ENCODE results near the gene MYMX.
A peak's percentile ranks its signal among the peaks of the same experiment; 100 is the strongest.

MYMX gene

DNA sequence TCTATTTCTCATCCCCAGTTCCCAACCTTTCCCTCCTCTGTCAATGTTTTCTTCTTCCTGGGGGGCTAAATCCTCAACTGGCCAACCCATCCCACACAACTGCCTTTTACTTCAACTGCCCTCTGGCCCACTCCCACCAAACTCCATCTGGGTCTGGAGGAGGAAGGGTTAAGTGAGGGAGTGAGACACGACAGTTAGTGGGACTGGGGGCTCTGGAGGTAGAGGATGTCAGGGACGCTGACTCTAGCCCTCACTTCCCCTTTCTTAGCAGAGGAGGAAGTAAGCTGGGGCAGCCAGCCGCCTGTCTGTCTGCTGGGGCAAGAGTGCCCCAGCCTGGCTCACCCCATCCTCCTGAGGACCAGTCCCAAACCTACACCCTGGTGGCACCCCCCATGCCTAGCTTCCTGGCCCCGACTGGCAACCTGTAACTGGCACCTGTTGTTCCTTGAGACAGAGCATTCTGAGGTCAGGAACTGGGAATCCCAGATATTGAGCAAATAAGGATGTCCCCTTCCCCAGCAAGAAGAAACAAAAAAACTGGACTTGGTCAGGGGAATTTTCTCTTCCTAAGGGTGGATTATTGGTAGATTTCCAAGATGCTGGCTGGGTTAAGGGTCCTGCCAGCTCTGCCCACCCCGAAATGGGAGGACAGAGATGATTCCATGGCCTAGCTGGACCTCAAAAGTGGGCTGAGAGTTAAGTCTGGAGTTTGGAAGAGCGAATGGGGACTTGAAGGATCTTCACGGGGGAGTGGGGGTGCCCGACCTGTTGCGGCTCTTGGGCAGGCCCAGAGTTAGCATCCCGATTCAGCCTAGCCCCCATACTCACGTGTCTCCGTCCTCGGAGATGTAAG, 47.7 kb downstream of the MYMX start:
- H3K4me3 ChIP-seq = peak overlapping the region; percentile 83
- peak overlapping the region; percentile 69 to 86 for H3K27ac ChIP-seq
- DNase-seq (ENCODE audit: low spot score) = no peak
- TF ChIP-seq, protein P1, sequence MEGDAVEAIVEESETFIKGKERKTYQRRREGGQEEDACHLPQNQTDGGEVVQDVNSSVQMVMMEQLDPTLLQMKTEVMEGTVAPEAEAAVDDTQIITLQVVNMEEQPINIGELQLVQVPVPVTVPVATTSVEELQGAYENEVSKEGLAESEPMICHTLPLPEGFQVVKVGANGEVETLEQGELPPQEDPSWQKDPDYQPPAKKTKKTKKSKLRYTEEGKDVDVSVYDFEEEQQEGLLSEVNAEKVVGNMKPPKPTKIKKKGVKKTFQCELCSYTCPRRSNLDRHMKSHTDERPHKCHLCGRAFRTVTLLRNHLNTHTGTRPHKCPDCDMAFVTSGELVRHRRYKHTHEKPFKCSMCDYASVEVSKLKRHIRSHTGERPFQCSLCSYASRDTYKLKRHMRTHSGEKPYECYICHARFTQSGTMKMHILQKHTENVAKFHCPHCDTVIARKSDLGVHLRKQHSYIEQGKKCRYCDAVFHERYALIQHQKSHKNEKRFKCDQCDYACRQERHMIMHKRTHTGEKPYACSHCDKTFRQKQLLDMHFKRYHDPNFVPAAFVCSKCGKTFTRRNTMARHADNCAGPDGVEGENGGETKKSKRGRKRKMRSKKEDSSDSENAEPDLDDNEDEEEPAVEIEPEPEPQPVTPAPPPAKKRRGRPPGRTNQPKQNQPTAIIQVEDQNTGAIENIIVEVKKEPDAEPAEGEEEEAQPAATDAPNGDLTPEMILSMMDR (IDR thresholded peaks at IDR 0.05) = no peak

DNA sequence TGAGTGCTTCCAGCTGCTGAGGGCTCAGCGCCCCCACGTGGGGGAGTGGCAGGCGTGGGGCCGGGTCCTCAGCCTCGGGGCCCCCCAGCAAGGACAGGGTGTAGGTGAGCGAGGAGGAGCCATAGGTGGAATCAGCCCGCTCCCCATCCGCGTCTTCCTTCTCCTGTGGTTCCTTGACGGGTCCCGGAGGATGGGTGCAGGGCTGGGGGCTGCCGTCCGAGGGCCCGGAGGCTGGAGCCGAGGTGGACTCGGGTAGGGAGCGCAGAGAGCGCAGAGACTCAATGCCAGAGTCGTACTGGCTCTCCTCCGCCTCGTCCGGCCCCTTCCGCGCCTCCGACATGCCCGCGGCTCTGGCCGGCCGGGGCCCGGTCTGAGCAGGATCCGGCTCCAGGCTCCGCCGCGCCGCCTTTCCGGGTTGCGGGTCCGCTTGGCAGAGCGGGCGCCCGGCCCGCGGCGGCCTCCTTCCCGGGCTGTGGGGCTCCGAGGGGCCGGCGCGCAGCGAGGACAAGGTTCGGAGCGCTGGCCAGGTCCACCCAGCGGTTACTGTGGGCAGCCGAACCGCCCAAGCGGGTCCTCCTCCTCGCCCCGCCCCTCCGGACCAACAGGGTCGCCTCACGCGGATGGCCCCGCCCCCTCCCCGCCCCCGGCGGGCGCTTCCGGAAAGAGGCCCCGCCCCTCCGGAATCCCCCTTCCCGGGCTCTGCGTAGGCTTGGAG, 48.4 kb downstream of the MYMX start, which contains the start of gene NFKBIE:
TSS of gene NFKBIE (minus strand) at position 545 of the 715 bp plus-strand sequence. CDS start at position 340, 205 bp downstream.
- peak within 1 kb of the TSS; percentile 83 for H3K4me3 ChIP-seq
- DNase-seq (ENCODE audit: low spot score) = peak; percentile 94
- H3K27ac ChIP-seq = peak within 1 kb of the TSS; percentile 69 to 86
- TF ChIP-seq, protein P1 (IDR thresholded peaks at IDR 0.05) = no peak

DNA sequence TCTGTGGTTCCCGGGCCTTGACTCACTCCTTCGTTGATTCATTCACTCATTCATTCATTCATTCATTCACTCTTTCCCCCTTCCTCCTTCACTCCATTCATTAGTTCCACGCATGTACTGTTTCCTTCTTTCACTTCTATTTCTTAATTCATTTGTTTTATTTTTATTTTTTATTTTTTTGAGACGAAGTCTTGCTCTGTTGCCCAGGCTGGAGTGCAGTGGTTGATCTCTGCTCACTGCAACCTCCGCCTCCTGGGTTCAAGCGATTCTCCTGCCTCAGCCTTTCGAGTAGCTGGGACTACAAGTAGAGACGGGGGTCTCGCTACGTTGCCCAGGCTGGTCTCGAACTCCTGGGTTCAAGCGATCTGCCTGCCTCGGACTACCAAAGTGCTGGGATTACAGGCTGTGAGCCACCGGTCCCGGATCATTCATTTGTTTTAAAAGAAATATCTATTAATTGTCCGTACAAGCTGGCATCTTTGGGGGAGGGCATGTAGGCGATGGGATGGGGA, 49.1 kb downstream of the MYMX start:
- no peak for DNase-seq (ENCODE audit: low spot score)
- Histone ChIP-seq H3K27ac (no peak overlapping the region), H3K4me3 (peak overlapping the region; percentile 83)
- TF ChIP-seq, protein P1 (IDR thresholded peaks at IDR 0.05) = no peak

DNA sequence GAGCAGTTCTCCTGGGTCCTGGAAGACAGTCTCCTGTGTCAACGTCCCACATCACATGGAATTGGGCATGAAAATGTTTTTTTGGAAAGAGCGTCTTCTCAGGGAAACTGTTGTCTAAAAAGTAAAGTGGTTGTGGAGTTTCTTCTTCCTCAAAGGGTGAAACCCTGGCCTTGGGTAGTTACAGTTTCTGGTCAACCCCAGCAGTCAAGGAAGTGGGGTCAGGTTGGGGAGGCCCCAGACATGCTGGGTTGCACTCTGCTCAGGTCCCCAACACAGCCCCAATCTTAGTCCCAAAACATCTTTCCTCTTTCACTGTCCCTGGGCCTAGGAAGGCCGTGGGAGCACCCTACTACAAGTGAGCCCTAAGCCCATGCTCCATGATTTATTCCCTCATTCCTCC, 49.6 kb downstream of the MYMX start:
- H3K4me3 ChIP-seq = no peak overlapping the region
- no peak for DNase-seq (ENCODE audit: low spot score)
- TF ChIP-seq, protein P1 (IDR thresholded peaks at IDR 0.05) = no peak
- no peak overlapping the region for H3K27ac ChIP-seq

DNA sequence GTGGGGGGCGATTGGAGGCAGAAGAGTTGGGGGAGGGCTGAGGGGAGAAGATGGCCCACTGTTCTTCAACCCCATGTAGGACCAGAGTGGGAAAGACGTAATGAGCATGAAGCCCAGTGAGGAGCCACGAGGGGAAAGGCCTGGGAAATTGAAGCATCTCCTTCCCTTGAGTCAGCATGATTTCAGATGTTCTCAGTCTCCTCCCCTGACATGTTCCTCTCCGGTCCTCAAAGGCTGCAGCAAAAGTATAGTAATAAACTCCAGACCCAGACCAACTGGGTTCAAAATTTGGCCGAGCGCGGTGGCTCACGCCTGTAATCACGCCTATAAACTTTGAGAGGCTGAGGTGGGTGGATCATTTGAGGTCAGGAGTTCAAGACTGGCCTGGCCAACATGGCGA, 50.5 kb downstream of the MYMX start:
- Histone ChIP-seq H3K27ac (no peak overlapping the region), H3K4me3 (no peak overlapping the region)
- TF ChIP-seq, protein P1 (IDR thresholded peaks at IDR 0.05) = no peak
- DNase-seq (ENCODE audit: low spot score) = no peak

Measured in coronary artery (tissue), 2 donors.